ENCODE results near the gene C1QL1. TPM values are rescaled to one million over a fixed set of nuclear protein-coding genes. Genes with fewer than 3 reads are reported as not detected.

Gene C1QL1
- total and polyA plus RNA-seq, 9 donors: 0.20 to 6.0 (median 0.87) TPM; not detected in 3

GRCh38 chr17:44967907-44968224, 237 bp downstream of the C1QL1 start:
- no peak overlapping the region for H3K4me3 ChIP-seq
- intact Hi-C loops (cut with DNase I): no loop called here

GRCh38 chr17:44967026-44967906, 837 bp downstream of the C1QL1 start:
- no peaks in the 10 kb centered on the region for H3K9me3 ChIP-seq
- H3K4me1 ChIP-seq (ENCODE audit: insufficient read depth): peaks cover 2% of the 10 kb centered on the region
- no peak overlapping the region for H3K4me3 ChIP-seq
- peaks cover 9% of the 10 kb centered on the region for H3K27me3 ChIP-seq
- intact Hi-C loops (cut with DNase I): no loop called here
- TF ChIP-seq EP300 (IDR thresholded peaks at IDR 0.05) (no peak), CTCF (IDR thresholded peaks at IDR 0.05) (no peak), POLR2A (IDR thresholded peaks at IDR 0.05) (no peak)
- DNase-seq: peak in 1 of 5 donors; percentile 41
- WGBS, 3 donors: 2 to 4% (median 3%) methylated on average over 43 to 76 of the region's 76 CpGs
- H3K27ac ChIP-seq: no peak overlapping the region
- no peaks in the 10 kb centered on the region for H3K36me3 ChIP-seq

More at GRCh38 chr17:44967907-44968224, 237 bp downstream of the C1QL1 start:
- 1 to 2% methylated on average over 30 to 47 of the region's 47 CpGs; no CpG with 5 or more reads in 1 of the 3 donors for WGBS, 3 donors
- peak in 1 of 5 donors; percentile 41 for DNase-seq
- TF ChIP-seq CTCF (IDR thresholded peaks at IDR 0.05): no peak
- no peak for TF ChIP-seq POLR2A (IDR thresholded peaks at IDR 0.05)
- TF ChIP-seq EP300 (IDR thresholded peaks at IDR 0.05): no peak
- no peaks in the 10 kb centered on the region for H3K9me3 ChIP-seq
- peaks cover 2% of the 10 kb centered on the region for H3K4me1 ChIP-seq (ENCODE audit: insufficient read depth)
- no peaks in the 10 kb centered on the region for H3K36me3 ChIP-seq
- peaks cover 9% of the 10 kb centered on the region for H3K27me3 ChIP-seq
- no peak overlapping the region for H3K27ac ChIP-seq

GRCh38 chr17:44966348-44967025, 1.6 kb downstream of the C1QL1 start:
- intact Hi-C loops (cut with DNase I): no loop called here
- no peak overlapping the region for H3K27ac ChIP-seq
- no peak for TF ChIP-seq CTCF (IDR thresholded peaks at IDR 0.05)
- no peak for TF ChIP-seq POLR2A (IDR thresholded peaks at IDR 0.05)
- no peak for TF ChIP-seq EP300 (IDR thresholded peaks at IDR 0.05)

GRCh38 chr17:44965481-44966234, 2.4 kb downstream of the C1QL1 start:
- peaks cover 2% of the 10 kb centered on the region for H3K4me1 ChIP-seq (ENCODE audit: insufficient read depth)
- H3K36me3 ChIP-seq: no peaks in the 10 kb centered on the region
- peaks cover 9% of the 10 kb centered on the region for H3K27me3 ChIP-seq
- DNase-seq: no peak
- H3K4me3 ChIP-seq: no peak overlapping the region
- H3K27ac ChIP-seq: no peak overlapping the region
- no peaks in the 10 kb centered on the region for H3K9me3 ChIP-seq
- TF ChIP-seq CTCF (IDR thresholded peaks at IDR 0.05) (no peak), EP300 (IDR thresholded peaks at IDR 0.05) (no peak)
- WGBS, 3 donors: 57 to 76% (median 64%) methylated on average over 5 of the region's 5 CpGs
- intact Hi-C loops (cut with DNase I): no loop called here

More at GRCh38 chr17:44966348-44967025, 1.6 kb downstream of the C1QL1 start:
- no peaks in the 10 kb centered on the region for H3K9me3 ChIP-seq
- DNase-seq: peak in 1 of 5 donors; percentile 29
- H3K36me3 ChIP-seq: no peaks in the 10 kb centered on the region
- H3K27me3 ChIP-seq: peaks cover 9% of the 10 kb centered on the region
- 11 to 19% (median 18%) methylated on average over 19 to 21 of the region's 21 CpGs for WGBS, 3 donors
- no peak overlapping the region for H3K4me3 ChIP-seq
- H3K4me1 ChIP-seq (ENCODE audit: insufficient read depth): peaks cover 2% of the 10 kb centered on the region

Data from ovary (tissue), 9 donors.